Colonic mucosa (tissue), 4 donors: Measurements from ENCODE around the gene PPP1R16B. TPM values are rescaled to one million over a fixed set of nuclear protein-coding genes. Genes with fewer than 3 reads are reported as not detected.
"Not testable (repeated sequence)": the region's sequence is repeated elsewhere in the genome, so short reads cannot be mapped to it uniquely, and the experiment has no call there.

Source experiments
- DNase-seq: peaks from one replicate; pipeline ENCODE4 v3.0.0-alpha.2; 2020
- H3K27ac ChIP-seq: fragments of 200-600 bp; one replicate; pipeline ENCODE4 v1.8.0; 2021
- H3K27me3 ChIP-seq: fragments of 200-600 bp; one replicate; pipeline ENCODE4 v1.8.0; 2021
- H3K36me3 ChIP-seq: fragments of 200-600 bp; one replicate; pipeline ENCODE4 v1.8.0; 2021
- H3K4me1 ChIP-seq: fragments of 200-600 bp; one replicate; pipeline ENCODE4 v1.8.0; 2021; ENCODE audit warnings: mild to moderate bottlenecking
- H3K4me3 ChIP-seq: fragments of 200-600 bp; one replicate; pipeline ENCODE4 v1.8.0; 2021
- H3K9ac ChIP-seq, 2 donors: one replicate each; pipeline ENCODE4 v1.7.0; 2013; ENCODE audit warnings: control low read depth in 2 of 2, low read depth in 2 of 2, low read length in 2 of 2
- H3K9me3 ChIP-seq: fragments of 200-600 bp; one replicate; pipeline ENCODE4 v1.8.0; 2021
- CTCF ChIP-seq: fragments of 200-600 bp; IDR thresholded peaks from one replicate; pipeline ENCODE4 v1.8.0; 2022; ENCODE audit warnings: antibody characterized with exemption, mild to moderate bottlenecking
- intact Hi-C: fragments of 100-400 bp; cut with DNase I; formaldehyde crosslinking; loops from one replicate; pipeline ENCODE4 v1.14.1; 2022
- total RNA-seq, 2 donors: library from RNA; stranded (reverse); fragmentation: NEBNext Ultra II Directional in 1 of 2; extraction: Animal tissue kit (Norgen Biotek cat#: 25700) in 1 of 2; gene quantifications; one replicate each; pipeline ENCODE4 v1.2.1, GENCODE V29; 2021
- donor health status: healthy.
- donor health status: DM: no; HTN: no; CAD: no.
- donor health status: DM: no; HTN: no; CAD: no.

The PPP1R16B gene
- total RNA-seq, 2 donors from 2014 or later: 2.0 to 2.1 TPM

- H3K36me3 ChIP-seq: no peaks in the 10 kb centered on the region
- intact Hi-C loops: no loop called here
- no peak for TF ChIP-seq CTCF
Observed at GRCh38 chr20:38791940-38792339, 13.6 kb upstream of the PPP1R16B start.

GRCh38 chr20:38794057-38794456 is 11.4 kb upstream of the PPP1R16B start:
- H3K27me3 ChIP-seq, H3K4me3 ChIP-seq, H3K9me3 ChIP-seq, H3K9ac ChIP-seq, H3K36me3 ChIP-seq, intact Hi-C loops, H3K4me1 ChIP-seq, DNase-seq, H3K27ac ChIP-seq: not testable (repeated sequence)

More at GRCh38 chr20:38791940-38792339, 13.6 kb upstream of the PPP1R16B start:
- no peak overlapping the region for H3K4me3 ChIP-seq
- no peak for DNase-seq
- no peaks in the 10 kb centered on the region for H3K27me3 ChIP-seq
- no peaks in the 10 kb centered on the region for H3K4me1 ChIP-seq
- H3K9me3 ChIP-seq: no peaks in the 10 kb centered on the region
- no peak overlapping the region for H3K9ac ChIP-seq
- no peak overlapping the region for H3K27ac ChIP-seq

- H3K9me3 ChIP-seq: no peaks in the 10 kb centered on the region
- no peak overlapping the region for H3K9ac ChIP-seq
- no peak for DNase-seq
- no peak overlapping the region for H3K4me3 ChIP-seq
- H3K36me3 ChIP-seq: no peaks in the 10 kb centered on the region
- no peak for TF ChIP-seq CTCF
- intact Hi-C loops: no loop called here
- H3K27ac ChIP-seq: no peak overlapping the region
- no peaks in the 10 kb centered on the region for H3K27me3 ChIP-seq
- H3K4me1 ChIP-seq: no peaks in the 10 kb centered on the region
Observed at GRCh38 chr20:38798266-38798665, 7.2 kb upstream of the PPP1R16B start.

GRCh38 chr20:38799203-38799602 is 6.3 kb upstream of the PPP1R16B start:
- Histone ChIP-seq H3K9ac (no peak overlapping the region), H3K27me3 (no peaks in the 10 kb centered on the region), H3K36me3 (no peaks in the 10 kb centered on the region), H3K27ac (no peak overlapping the region), H3K4me3 (no peak overlapping the region), H3K4me1 (no peaks in the 10 kb centered on the region), H3K9me3 (no peaks in the 10 kb centered on the region)
- TF ChIP-seq CTCF: no peak
- DNase-seq: no peak
- intact Hi-C loops: no loop called here

- Histone ChIP-seq H3K4me1 (no peaks in the 10 kb centered on the region), H3K9ac (no peak overlapping the region), H3K27ac (no peak overlapping the region), H3K36me3 (no peaks in the 10 kb centered on the region), H3K9me3 (no peaks in the 10 kb centered on the region), H3K4me3 (no peak overlapping the region), H3K27me3 (peaks cover 7% of the 10 kb centered on the region)
- DNase-seq: no peak
- intact Hi-C loops: no loop called here
- TF ChIP-seq CTCF: no peak
Observed at GRCh38 chr20:38800882-38801281, 4.6 kb upstream of the PPP1R16B start.

GRCh38 chr20:38804221-38804620 is 1.3 kb upstream of the PPP1R16B start:
- Histone ChIP-seq H3K9me3 (no peaks in the 10 kb centered on the region), H3K27me3 (peaks cover 30% of the 10 kb centered on the region), H3K4me1 (no peaks in the 10 kb centered on the region), H3K4me3 (no peak overlapping the region), H3K9ac (no peak overlapping the region), H3K36me3 (no peaks in the 10 kb centered on the region), H3K27ac (peak overlapping the region; percentile 45)
- no peak for DNase-seq
- no peak for TF ChIP-seq CTCF
- intact Hi-C loops: no loop called here
